Activated T-cell treated with anti-CD3 and anti-CD28 coated beads, Interleukin-2, amount 50 U/mL, for 1 hour (primary cell): ENCODE data around the gene ATP5ME.

Source experiments
- DNase-seq: peaks from one replicate; pipeline ENCODE4 v3.0.0-alpha.2; 2020

Gene ATP5ME

GRCh38 chr4:632196-632790, 41.8 kb downstream of the ATP5ME start:
- DNase-seq: no peak

GRCh38 chr4:630656-631055, 43.4 kb downstream of the ATP5ME start:
- DNase-seq: no peak

DNA sequence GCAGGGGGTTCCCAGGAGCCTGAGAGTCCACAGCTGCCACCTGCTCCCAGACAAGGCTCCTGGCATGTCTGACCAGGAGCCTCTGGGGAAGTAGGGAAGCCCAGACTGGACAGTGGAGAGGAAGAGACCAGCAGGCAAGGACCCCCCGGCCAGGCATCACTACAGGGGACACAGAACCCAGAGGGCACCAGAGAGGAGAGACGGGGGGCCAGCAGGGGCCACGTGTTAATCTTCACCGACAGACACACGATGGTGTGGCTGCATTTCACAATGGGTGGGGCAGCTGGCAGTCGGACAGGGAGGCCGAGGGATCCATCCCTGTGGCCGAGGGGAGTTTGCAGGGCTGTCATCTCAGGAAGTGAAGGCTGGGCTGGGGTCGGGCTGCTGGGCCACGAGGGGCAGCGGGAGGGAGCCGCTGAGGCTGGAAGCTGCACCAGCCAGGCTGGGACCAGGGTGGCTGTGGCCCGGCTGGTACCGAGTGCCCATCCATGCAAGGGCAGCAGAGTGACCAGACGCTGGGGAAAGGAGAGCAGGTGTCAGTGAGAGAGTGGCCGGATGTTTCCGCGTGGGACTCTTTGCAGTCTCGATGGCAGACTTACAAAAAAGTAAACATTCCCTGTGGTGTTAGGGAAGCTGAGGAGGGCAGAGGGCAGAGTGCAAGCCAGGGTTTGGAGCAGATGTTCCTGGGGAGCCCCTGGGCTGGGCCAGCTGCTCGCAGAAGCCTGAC, 44.0 kb downstream of the ATP5ME start:
- no peak for DNase-seq

DNA sequence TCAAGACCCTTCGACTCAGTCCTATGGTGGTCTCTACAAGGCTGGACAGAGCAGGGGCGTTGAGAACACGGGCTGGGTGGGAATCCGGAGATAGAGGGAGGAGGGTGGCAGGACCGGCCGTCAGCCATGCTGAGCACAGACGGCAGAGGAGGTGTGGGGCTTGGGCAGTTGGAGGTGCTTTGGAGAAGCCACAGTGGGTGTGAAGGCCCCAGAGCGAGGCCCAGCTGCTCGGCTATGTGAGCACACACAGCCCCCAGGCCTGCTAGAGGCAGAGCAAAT, 44.5 kb downstream of the ATP5ME start:
- DNase-seq: no peak

- no peak for DNase-seq
Measured at GRCh38 chr4:628821-629635, 45.0 kb downstream of the ATP5ME start.

DNA sequence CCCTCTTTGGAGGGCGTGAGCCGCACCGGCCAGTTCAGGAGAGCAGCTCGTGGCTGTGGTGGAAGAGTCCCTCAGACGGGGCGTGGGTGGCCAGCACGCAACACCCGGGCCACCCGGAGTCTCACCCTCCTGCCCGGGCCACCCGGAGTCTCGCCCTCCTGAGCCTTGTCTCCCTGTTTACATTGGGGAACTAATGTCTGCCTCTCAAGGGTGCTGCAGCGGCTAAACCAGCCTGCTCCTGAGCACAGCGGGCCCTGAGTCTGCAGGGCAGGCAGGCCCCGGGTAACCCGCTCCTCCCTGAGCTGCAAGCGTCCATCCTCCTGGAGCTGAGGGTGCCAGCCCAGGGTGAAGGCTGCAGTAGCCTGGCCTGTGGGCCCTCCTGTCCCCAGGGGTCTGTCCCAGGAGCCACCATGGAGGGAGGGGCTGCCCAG, 45.8 kb downstream of the ATP5ME start:
- no peak for DNase-seq

GRCh38 chr4:627347-628125, 46.5 kb downstream of the ATP5ME start:
- DNase-seq: no peak

DNA sequence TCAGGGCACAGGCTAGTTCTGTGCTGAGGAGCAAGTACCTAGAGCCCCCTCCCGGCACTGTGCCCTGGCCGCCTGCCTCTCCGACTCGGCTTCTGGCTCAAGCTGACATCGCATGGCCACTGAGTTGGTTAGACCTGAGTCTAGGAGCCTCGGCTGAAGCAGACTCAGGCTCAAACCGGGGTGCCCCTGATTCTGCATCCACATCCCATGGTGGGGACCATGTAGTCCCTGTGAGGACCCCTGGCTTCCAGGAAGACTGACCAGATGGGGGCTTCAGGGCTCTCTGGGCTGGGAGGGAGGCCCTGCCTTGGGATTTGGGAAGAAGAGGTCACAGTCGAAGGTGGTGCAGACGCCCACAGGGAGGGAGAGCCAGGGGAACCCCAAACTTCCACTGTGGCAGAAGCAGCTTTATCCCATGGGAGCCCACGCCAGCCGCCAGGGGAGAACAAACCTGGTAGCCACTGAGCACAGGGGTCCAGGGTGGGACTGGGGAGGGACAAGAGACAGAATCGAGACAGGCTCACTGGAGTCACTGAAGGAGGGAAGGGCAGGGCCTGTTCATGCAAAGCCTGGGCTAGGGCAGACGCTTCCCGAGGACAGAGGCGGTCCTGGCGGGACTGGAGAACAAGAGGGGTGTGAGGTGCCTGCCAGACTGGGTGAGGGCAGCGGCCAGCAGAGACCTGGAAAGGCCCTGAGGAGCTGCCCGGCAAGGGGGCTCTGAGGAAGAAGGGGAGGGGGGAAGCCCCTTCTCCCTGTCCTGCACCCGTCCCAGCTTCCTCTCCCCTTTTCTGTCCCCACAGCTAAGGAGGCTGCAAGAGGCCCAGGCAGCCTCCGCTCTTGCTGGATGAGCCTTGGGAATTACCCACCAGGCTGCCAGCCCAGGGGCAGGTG, 47.6 kb downstream of the ATP5ME start:
- no peak for DNase-seq

GRCh38 chr4:625631-626161, 48.4 kb downstream of the ATP5ME start:
- no peak for DNase-seq

GRCh38 chr4:624705-625590, 49.1 kb downstream of the ATP5ME start, which contains the start of gene PDE6B:
PDE6B (plus strand) TSS chr4:625573; CDS start chr4:625627, 54 bp downstream.
- DNase-seq: no peak

- no peak for DNase-seq
Measured at GRCh38 chr4:623914-624566, 50.0 kb downstream of the ATP5ME start.

DNA sequence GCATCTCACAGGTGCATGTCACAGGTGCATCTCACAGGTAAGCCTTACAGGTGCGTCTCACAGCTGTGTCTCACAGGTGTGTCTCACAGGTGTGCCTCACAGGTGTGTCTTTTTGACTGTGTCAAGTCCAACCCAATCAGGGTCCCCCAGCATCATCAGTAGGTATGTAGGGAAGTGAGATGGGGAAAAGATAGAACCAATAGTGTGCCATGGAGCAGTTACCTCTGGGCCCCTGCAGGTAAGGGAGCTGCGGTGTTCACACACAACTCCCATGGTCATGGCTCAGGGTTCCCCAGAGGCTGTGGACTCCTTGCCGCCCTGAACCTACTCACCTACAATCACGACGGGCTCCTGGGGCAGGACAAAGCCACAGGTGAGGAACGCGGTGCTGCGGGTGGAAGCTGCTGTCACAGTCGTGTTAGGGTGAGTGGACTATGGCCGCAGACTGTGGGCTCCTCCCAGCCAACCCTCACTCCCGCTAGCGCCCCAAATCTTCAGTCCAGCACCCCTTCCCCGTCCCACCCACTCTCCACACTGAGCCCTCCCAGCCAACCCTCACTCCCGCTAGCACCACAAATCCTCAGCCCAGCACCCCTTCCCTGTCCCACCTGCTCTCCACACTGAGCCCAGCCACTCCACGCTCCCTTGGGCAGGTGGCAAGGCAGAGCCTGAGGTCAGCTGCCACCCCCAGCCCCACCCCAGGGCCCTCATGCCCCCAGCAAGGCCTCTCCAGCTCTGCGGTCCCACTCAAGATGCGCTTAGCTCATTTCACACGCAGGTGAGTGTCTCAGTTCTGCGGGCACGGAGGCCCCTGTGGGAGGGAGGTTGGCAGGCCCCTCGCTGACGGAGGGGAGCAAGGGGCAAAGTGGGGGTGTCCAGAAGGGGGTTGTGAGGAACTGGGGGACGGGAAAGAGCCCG, 50.8 kb downstream of the ATP5ME start:
- DNase-seq: no peak
